GM13977 (cell line): Measurements from ENCODE around the gene HTR2B.
"Not testable (repeated sequence)": the region's sequence is repeated elsewhere in the genome, so short reads cannot be mapped to it uniquely, and the experiment has no call there.

Experiments used
- DNase-seq: peaks from one replicate; pipeline ENCODE4 v3.0.0; 2012; ENCODE audit warnings: low spot score
- CTCF ChIP-seq: IDR thresholded peaks from 2 replicates; pipeline ENCODE4 v1.5.1; 2012; ENCODE audit warnings: mild to moderate bottlenecking, control low read depth; ENCODE audit not compliant: insufficient read depth; ENCODE audit errors: extremely low read depth, missing control alignments
- in situ Hi-C: fragments of 300-500 bp; cut with MboI; formaldehyde crosslinking; loops from one replicate; pipeline ENCODE4 v1.12.0; 2022; ENCODE audit warnings: low sequenced_read_pairs, low pct_unique_long_range_greater_than_20kb, mixed read lengths, inconsistent platforms; ENCODE audit not compliant: unreplicated experiment

The HTR2B gene

DNA sequence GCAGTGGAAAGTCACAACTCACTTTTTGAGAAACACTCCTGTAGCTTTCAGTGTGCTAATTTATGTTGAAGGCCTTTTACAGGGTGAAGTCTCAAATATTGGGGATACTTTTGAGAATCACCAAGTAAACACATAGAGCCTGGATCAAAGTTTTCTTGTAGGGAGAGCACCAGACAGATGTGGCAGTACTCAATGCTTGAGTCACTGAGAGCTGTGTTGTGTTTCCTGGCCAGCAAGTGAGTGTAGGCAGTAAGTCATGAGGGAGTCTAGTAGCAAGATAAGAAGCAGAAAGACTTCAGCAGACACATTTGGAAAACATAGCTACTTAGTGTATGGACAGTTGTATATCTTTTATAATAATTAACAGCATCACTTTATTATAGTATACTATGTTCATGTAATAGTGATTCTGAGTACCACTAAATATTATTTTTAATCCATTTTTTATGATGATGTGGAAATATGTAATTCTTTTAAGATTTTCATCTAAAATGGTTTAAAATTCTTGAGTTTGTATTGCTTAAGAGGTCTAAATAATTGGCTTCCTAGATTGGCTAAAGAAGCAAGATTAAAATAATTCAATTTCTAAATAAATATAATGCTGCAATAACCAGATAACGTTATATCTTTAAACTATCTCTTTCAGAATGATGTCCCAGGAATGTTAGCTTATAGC, 55.3 kb downstream of the HTR2B start:
- TF ChIP-seq CTCF = no peak
- in situ Hi-C loops = no loop called here
- no peak for DNase-seq

DNA sequence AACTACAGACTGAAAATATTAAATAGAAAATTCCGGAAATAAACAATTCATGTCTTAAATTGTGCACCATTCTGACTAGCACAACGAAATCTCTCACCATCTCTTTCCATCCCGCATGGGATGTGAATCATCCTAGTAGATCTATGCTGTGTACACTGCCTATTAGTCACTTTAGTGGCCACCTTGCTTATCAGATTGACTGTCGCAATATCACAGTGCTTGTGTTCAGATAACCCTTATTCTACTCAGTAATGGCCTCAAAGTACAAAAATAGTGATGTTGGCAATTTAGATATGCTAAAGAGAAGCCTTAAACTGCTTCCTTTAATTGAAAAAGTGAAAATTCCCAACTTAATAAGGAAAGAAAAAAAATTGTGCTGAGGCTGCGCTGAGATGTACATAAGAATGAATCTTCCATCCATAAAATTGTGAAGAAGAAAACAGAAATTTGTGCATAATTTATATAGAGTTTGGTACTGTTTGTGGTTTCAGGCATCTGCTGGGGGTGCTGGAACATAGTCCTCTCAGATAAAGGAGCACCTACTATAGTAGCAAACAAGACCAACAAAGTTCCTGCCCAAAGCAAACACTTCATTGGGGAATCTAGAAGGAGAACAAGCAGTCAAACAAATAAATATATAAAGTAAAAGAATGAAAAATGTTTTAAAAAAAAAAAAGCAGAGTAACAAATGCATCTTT, 56.2 kb downstream of the HTR2B start:
- TF ChIP-seq CTCF = no peak
- in situ Hi-C loops = no loop called here
- no peak for DNase-seq

DNA sequence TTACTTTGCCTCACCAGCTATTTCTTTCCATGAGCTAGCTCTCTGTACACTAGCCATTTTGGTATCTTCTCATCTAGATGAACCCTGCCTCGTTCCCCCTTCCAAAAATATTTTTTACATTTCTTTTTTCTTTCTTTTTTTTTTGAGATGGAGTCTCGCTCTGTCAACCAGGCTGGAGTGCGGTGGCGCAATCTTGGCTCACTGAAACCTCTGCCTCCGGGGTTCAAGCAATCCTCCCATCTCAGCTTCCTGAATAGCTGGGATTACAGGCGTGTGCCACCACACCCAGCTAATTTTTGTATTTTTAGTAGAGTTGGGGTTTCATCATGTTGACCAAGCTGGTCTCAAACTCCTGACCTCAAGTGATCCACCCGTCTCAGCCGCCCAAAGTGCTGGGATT, 57.3 kb downstream of the HTR2B start:
- DNase-seq, in situ Hi-C loops: not testable (repeated sequence)

GRCh38 chr2:231065966-231066365, 58.9 kb downstream of the HTR2B start:
- DNase-seq = no peak

DNA sequence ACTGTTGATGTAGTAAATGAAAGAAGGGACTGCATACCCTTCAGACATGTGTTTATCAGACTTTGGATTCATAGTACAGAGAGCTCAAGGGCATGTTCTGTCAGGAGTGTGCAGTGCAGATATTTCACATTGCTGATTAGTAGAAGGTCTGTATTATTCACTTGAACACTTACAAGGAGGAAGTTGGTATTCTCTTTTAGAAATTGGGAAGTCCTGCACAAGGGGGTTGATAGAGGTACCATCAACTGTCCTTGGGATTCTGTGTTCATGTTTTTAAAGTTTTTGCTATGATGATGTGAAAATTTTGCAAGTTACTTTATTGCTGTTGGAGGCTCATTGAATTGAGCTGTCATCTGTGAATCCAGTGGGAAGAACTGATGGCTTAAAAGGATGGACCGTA, 61.5 kb downstream of the HTR2B start:
- in situ Hi-C loops = no loop called here
- TF ChIP-seq CTCF = no peak
- DNase-seq = no peak

More at GRCh38 chr2:231065966-231066365, 58.9 kb downstream of the HTR2B start:
- no peak for TF ChIP-seq CTCF
- in situ Hi-C loops = no loop called here

GRCh38 chr2:231062776-231063175, 62.1 kb downstream of the HTR2B start:
- no peak for TF ChIP-seq CTCF
- in situ Hi-C loops = no loop called here
- DNase-seq = no peak

GRCh38 chr2:231059756-231060155, 65.1 kb downstream of the HTR2B start:
- in situ Hi-C loops = loop anchor here (10.0 kb wide), 1 partner anchor 155 kb away; no protein-coding TSS in a partner anchor
- DNase-seq = no peak
- no peak for TF ChIP-seq CTCF
